IPS-18a (cell line): ENCODE results near the gene AOPEP.

Source experiments
- H3K27ac ChIP-seq: one replicate; pipeline ENCODE4 v1.5.1; 2013; ENCODE audit warnings: low read length
- H3K27me3 ChIP-seq: one replicate; pipeline ENCODE4 v1.6.1; 2013; ENCODE audit warnings: mild to moderate bottlenecking, low read length; ENCODE audit not compliant: control insufficient read depth, insufficient read depth
- H3K36me3 ChIP-seq: one replicate; pipeline ENCODE4 v1.6.1; 2013; ENCODE audit warnings: low read depth, low read length; ENCODE audit not compliant: control insufficient read depth
- H3K4me1 ChIP-seq: one replicate; pipeline ENCODE4 v1.6.1; 2013; ENCODE audit warnings: low read depth, low read length; ENCODE audit not compliant: control insufficient read depth
- H3K4me3 ChIP-seq: one replicate; pipeline ENCODE4 v1.5.1; 2013; ENCODE audit warnings: low read length
- H3K9ac ChIP-seq: one replicate; pipeline ENCODE4 v1.6.1; 2013; ENCODE audit warnings: mild to moderate bottlenecking, low read length, moderate library complexity
- H3K9me3 ChIP-seq: one replicate; pipeline ENCODE4 v1.6.1; 2013; ENCODE audit warnings: low read depth, low read length; ENCODE audit not compliant: control insufficient read depth

AOPEP gene

DNA sequence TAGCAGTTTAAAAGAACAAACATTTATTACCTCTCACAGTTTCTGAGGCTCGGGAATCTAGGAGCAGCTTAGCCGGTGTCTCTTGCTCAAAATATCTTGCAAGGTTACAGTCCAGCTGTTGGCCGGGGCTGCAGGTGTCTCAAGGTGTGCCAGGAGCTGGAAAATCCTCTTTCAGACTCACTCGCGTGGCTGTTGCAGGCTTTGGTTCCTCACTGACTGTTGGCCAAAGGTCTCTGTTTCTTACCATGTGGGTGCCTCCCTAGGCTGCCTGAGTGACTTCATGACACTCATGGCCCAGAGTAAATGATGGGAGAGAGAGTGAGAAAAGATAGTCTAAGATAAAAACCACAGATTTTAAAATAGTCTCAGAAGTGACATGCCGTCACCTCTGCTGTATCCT is 43.8 kb downstream of the AOPEP start:
- no peaks in the 10 kb centered on the region for H3K27me3 ChIP-seq
- no peak overlapping the region for H3K27ac ChIP-seq
- H3K4me3 ChIP-seq = no peak overlapping the region
- peaks cover 6% of the 10 kb centered on the region for H3K4me1 ChIP-seq
- H3K9ac ChIP-seq = no peak overlapping the region
- H3K9me3 ChIP-seq = no peaks in the 10 kb centered on the region
- no peaks in the 10 kb centered on the region for H3K36me3 ChIP-seq

DNA sequence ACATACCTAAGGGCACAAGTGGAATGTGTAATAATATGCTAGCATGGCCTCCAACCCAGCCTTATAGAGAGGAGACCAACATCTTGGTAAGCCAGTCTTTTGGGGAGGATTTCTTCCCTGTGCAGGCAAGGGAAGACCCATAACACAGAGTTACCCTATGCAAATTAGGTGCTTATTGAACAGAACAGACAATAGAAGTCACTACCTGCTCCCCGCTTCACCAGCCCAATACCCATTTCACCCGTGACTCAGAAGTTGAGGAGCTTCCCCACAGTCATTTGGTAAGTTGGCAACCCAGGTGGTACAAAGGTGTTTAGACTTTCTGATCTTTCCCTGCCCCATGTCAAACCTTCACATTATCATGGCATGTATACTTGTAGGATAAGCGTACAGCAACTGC is 44.6 kb downstream of the AOPEP start:
- Histone ChIP-seq H3K4me3 (no peak overlapping the region), H3K27ac (no peak overlapping the region), H3K9ac (no peak overlapping the region), H3K36me3 (no peaks in the 10 kb centered on the region), H3K9me3 (no peaks in the 10 kb centered on the region), H3K27me3 (no peaks in the 10 kb centered on the region), H3K4me1 (peaks cover 6% of the 10 kb centered on the region)

DNA sequence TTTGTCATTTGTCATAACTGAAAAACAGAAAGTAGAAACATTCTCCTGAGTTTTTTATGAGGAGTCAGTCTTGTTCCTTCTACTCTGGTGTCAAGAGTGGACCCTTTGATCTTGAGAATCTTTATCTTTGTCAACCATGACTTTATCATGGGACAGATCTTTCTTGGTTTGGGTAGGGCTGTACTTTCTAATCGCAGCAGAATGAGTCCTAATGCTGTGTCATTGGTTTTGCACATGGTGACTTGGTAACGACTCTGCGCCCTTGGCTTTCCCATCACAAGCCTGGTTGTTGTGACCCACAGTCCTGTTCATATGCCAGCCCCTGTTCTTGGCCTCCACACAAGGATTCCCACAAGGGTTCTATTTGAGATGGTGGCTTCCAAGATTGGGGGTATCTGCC is 45.6 kb downstream of the AOPEP start:
- Histone ChIP-seq H3K4me1 (peaks cover 6% of the 10 kb centered on the region), H3K27ac (no peak overlapping the region), H3K9me3 (no peaks in the 10 kb centered on the region), H3K9ac (no peak overlapping the region), H3K4me3 (no peak overlapping the region), H3K36me3 (no peaks in the 10 kb centered on the region), H3K27me3 (no peaks in the 10 kb centered on the region)

DNA sequence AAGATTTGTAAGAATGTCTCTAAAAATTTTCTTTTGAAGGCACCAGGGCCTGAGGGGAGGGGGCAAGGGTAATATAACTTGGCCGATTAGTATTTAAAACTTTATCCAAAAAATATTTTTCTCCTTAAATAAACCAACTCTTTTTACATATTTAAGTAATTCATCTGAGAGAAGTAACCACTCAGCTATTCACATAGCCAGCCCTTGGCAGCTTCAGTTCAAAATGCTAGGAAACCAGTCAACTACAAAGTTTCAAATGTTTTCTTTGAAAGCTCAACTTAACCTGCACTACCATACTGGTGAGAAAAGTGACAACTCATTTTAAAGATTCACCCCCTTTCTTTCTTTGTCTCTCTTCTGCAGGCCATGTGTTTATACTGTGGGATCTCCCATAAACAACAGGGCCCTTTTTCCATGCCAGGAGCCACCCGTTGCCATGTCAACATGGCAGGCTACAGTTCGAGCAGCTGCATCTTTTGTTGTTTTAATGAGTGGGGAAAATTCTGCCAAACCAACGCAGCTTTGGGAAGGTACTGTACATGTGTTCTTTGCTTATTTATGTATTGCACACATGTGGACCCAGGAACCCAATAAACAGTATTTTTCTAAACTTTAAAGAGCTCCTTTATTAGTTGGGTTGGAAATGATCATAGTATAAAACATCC is 46.3 kb downstream of the AOPEP start:
- Histone ChIP-seq H3K27ac (no peak overlapping the region), H3K9me3 (no peaks in the 10 kb centered on the region), H3K27me3 (no peaks in the 10 kb centered on the region), H3K9ac (no peak overlapping the region), H3K4me3 (no peak overlapping the region), H3K36me3 (no peaks in the 10 kb centered on the region), H3K4me1 (peaks cover 6% of the 10 kb centered on the region)

DNA sequence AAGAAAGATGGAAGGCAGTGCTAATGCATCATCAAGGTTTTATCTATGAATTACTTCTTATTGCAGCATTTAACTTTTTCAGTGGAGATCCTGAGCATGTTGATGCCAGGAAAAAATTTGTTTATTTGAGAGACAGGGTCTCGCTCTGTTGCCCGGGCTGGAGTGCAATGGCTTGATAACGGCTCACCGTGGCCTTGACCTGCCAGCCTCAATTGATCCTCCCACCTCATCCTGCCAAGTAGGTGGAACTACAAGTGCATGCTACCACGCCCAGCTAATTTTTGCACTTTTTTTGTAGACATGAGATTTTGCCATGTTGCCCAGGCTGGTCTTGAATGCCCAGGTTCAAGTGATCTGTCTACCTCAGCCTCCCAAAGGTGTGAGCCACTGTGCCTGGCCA is 47.2 kb downstream of the AOPEP start:
- no peak overlapping the region for H3K4me3 ChIP-seq
- no peaks in the 10 kb centered on the region for H3K36me3 ChIP-seq

DNA sequence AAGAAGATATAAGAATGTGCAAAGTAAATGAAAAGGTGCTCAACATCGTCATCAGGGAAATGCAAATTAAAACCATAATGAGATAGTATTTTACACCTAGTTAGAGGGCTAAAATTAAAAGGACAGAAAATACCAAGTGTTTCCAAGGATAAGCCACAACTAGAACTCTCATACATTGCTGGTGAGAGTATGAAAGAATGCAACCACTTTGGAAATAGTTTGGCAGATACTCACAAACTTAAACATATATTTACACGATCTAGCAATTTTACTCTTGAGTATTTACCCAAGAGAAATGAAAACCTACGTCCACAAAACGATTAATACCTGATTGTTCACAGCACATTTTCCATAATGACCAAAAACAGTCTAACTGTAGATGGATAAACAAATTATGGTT is 51.5 kb downstream of the AOPEP start:
- Histone ChIP-seq H3K4me3 (no peak overlapping the region), H3K4me1 (peaks cover 1% of the 10 kb centered on the region), H3K9ac (no peak overlapping the region), H3K36me3 (no peaks in the 10 kb centered on the region), H3K9me3 (no peaks in the 10 kb centered on the region), H3K27ac (no peak overlapping the region), H3K27me3 (no peaks in the 10 kb centered on the region)

More for the DNA sequence above, 47.2 kb downstream of the AOPEP start:
- Histone ChIP-seq H3K9me3 (no peaks in the 10 kb centered on the region), H3K27me3 (no peaks in the 10 kb centered on the region), H3K9ac (no peak overlapping the region), H3K4me1 (peaks cover 6% of the 10 kb centered on the region), H3K27ac (no peak overlapping the region)

DNA sequence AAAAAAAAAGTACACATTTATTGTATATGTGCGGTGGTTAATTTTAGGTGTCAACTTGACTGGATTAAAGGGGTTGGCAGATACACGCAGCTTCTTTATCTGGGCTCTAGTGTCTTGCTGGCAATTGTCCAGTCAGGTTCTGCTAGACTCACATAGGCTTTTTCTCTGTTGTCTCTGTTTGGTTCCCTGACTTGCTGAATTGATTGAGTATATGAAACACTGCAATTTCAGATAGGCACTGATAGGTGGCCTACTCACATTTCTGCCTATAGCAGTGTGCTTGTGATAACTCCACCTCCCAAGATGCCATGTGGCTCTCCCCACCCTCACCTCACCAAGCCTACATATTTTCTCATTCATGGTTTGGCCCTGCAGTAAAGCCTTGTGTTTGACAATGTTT is 52.5 kb downstream of the AOPEP start:
- Histone ChIP-seq H3K4me1 (no peaks in the 10 kb centered on the region), H3K27me3 (no peaks in the 10 kb centered on the region), H3K36me3 (no peaks in the 10 kb centered on the region), H3K27ac (no peak overlapping the region), H3K9me3 (no peaks in the 10 kb centered on the region), H3K9ac (no peak overlapping the region), H3K4me3 (no peak overlapping the region)

DNA sequence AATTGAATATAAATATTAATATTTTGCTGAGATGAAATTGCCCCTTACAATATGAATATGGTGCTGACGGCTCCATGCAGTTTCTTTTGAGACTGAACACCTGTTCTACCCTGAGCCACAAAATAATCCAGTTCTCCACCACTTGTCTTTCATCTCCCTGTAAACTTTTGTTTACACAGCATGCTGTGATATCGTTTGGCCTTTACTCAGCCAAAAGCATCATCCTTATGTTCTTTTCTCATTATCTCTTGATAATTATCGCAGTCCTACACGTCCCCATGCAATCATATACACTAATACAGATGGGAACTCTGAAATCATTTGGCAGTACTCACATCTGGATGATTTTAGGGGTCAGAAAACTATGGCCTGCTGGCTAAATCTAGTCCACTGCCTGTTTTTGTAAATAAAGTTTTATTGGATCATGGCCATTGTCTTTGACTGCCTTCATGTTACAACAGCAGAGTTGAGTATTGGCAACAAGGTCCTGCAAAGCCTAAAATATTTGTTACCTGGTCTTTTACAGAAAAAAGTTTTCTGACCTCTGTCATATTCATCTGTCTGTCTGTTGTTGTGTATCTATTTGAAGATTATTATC is 53.3 kb downstream of the AOPEP start:
- H3K9me3 ChIP-seq = no peaks in the 10 kb centered on the region
- no peaks in the 10 kb centered on the region for H3K4me1 ChIP-seq
- no peaks in the 10 kb centered on the region for H3K27me3 ChIP-seq
- H3K36me3 ChIP-seq = no peaks in the 10 kb centered on the region
- H3K27ac ChIP-seq = no peak overlapping the region
- H3K9ac ChIP-seq = no peak overlapping the region
- H3K4me3 ChIP-seq = no peak overlapping the region

DNA sequence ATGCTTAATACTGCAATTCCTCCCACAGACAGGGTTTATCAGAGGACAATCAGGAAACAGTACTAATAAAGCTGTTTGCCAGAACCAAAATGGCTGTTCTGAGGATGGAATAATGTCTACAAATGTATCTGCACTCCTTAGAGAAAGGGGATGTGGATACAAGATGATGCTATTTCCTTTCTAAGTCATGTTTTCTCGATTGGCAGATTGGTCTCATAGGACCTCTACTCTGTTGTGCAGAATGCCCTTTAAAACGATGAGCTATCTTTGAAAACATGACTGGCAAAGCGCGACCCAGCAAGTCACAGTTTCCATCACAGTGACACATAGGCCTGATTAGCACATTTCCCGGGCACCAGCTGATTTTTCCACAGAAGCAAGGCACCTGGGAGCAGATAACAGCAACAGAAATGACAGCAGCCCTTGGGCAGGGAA is 54.0 kb downstream of the AOPEP start:
- H3K27ac ChIP-seq = no peak overlapping the region

DNA sequence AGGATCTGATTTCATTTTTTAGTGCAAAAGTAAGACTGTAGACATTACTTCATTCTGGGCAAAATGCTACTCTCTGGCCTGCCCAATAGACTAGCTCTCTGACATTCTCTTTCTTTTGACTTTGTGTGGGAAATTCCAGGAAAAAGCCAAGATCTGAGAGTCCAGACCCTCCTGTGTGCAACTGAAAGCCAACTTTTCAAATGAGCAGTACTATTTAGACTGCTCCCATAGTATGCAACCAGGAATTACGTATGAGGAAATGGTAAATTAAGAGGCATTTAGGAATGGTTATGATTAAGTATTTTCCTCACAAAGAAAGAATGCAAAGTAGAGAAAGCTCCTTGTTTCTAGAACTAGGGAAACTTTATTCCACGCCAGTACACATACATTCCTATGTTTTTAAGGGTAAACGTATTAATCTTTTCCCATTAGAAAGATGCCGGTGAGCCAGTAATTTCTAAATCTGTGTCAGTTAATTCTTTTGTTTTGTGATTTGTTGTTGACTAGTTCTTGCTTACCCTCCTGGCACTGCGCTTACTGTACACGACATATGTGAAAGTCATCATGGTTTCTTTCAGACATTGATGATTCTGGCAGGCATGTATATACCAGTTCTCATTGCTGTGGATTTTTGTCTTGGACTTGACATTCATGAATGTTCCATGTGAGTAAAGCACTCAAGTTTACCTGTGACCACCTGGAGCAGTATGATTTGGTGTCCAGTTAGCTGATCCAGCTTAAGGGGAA is 56.0 kb downstream of the AOPEP start:
- no peaks in the 10 kb centered on the region for H3K27me3 ChIP-seq
- no peaks in the 10 kb centered on the region for H3K36me3 ChIP-seq
- H3K4me3 ChIP-seq = no peak overlapping the region
- H3K9ac ChIP-seq = no peak overlapping the region
- no peaks in the 10 kb centered on the region for H3K9me3 ChIP-seq
- no peak overlapping the region for H3K27ac ChIP-seq
- no peaks in the 10 kb centered on the region for H3K4me1 ChIP-seq

More for the DNA sequence above, 54.0 kb downstream of the AOPEP start:
- H3K9ac ChIP-seq = no peak overlapping the region
- no peaks in the 10 kb centered on the region for H3K27me3 ChIP-seq
- no peaks in the 10 kb centered on the region for H3K9me3 ChIP-seq
- no peak overlapping the region for H3K4me3 ChIP-seq
- no peaks in the 10 kb centered on the region for H3K36me3 ChIP-seq
- no peaks in the 10 kb centered on the region for H3K4me1 ChIP-seq

DNA sequence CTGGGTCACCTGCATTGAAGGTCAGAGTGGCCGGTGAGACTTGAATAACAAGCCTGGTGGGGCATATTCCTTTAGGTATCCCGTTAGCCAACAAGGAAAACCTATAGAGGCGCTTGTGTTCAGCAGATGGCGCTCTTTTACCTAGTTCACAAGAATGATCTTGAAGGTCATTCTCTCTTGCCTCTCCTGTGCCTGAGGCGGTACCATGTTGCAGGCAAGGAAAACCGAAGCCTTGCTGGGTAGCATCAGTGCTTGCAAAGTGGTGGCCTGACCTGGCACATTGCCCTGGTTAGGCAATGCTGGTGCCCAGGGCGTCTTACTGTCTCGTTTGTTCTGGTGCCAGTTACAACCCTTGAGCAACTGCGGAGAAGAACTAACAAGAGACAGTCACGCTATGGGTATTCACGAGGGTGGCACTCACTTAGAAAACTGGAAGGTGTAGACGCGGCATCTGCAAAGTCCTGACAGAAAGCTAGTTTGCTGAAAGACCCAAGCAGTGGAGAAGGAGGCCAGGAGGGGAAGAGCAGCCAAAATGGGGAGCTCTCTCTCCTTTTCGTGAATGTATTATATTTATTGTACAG is 56.7 kb downstream of the AOPEP start:
- no peak overlapping the region for H3K9ac ChIP-seq
- no peaks in the 10 kb centered on the region for H3K27me3 ChIP-seq
- no peaks in the 10 kb centered on the region for H3K9me3 ChIP-seq
- no peaks in the 10 kb centered on the region for H3K36me3 ChIP-seq
- H3K4me3 ChIP-seq = no peak overlapping the region
- no peak overlapping the region for H3K27ac ChIP-seq
- no peaks in the 10 kb centered on the region for H3K4me1 ChIP-seq
